ENCODE measurements around the gene PEDS1. TPM values are rescaled to one million over a fixed set of nuclear protein-coding genes. Genes with fewer than 3 reads are reported as not detected.
"Not testable (repeated sequence)": the region's sequence is repeated elsewhere in the genome, so short reads cannot be mapped to it uniquely, and the experiment has no call there.

Gene PEDS1
- 26.0 and 31.0 TPM in 2 replicates for total RNA-seq
- long read RNA-seq, full-length matches to known transcripts, result 3 of 8 reads
- long read RNA-seq, partial matches to known transcripts, result 1 of 8 reads
- long read RNA-seq, other reads (novel, unspliced or antisense), result 4 of 8 reads

DNA sequence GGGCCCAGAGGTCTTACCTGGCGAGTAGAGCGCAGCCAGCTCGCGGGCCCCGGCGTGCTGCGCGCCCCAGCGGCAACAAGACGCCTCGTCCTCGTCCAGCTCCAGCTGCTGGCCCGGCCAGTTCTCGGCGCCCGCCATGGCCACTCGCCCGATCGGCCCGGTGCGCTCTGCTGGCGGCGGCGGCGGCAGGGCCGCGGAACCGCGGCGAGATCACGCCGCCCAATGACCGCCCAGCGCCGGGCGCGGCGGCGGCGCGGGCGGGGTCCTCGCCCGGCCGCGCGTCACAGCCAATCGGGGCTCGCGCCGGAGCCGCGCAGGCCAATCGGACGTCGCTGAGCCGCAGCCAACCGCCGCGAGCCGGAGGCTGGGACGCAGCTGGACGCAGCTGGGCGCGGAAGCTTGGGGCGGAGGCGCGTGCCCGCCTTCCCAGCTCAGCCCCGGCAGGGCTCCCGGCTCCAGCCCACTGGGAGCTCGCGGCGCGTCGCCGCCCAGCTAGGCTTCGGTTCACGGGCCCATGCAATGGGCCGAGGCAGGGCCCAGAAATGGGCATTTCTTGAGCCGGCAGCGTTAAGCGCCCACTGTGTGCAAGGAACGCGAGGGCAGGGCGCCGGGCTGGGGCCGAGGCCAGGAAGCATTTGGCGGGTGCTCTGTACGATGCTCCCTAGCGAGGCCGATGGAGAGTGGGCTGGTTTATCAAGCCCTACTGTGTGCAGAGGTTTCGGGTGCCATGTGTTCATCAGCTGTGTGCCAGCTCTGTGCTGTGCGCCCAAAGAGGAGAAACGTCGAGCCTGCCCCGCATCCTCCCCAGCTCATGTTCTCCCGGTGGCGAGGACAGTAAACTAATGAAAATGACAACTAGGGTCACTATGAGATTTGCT is at the start of gene PEDS1:
TSS of gene PEDS1 (minus strand) at position 224 of the 878 bp plus-strand sequence. CDS start at position 138, 86 bp downstream.
- DNase-seq (ENCODE audit: low spot score, unreplicated experiment), result peak; percentile 83
- TF ChIP-seq, protein P1, sequence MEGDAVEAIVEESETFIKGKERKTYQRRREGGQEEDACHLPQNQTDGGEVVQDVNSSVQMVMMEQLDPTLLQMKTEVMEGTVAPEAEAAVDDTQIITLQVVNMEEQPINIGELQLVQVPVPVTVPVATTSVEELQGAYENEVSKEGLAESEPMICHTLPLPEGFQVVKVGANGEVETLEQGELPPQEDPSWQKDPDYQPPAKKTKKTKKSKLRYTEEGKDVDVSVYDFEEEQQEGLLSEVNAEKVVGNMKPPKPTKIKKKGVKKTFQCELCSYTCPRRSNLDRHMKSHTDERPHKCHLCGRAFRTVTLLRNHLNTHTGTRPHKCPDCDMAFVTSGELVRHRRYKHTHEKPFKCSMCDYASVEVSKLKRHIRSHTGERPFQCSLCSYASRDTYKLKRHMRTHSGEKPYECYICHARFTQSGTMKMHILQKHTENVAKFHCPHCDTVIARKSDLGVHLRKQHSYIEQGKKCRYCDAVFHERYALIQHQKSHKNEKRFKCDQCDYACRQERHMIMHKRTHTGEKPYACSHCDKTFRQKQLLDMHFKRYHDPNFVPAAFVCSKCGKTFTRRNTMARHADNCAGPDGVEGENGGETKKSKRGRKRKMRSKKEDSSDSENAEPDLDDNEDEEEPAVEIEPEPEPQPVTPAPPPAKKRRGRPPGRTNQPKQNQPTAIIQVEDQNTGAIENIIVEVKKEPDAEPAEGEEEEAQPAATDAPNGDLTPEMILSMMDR (IDR thresholded peaks at IDR 0.05; ENCODE audit: unreplicated experiment), result peak; percentile 15
- Mint-ChIP-seq H3K9me3 (ENCODE audit: low read depth) (no peaks in the 10 kb centered on the region), H3K36me3 (ENCODE audit: insufficient read depth) (peaks cover 7% of the 10 kb centered on the region), H3K27me3 (peaks cover 4% of the 10 kb centered on the region), H3K4me1 (ENCODE audit: low read depth) (peaks cover 30% of the 10 kb centered on the region), H3K27ac (peak within 1 kb of the TSS; percentile 90), H3K4me3 (ENCODE audit: low read depth) (peak within 1 kb of the TSS; percentile 84)

DNA sequence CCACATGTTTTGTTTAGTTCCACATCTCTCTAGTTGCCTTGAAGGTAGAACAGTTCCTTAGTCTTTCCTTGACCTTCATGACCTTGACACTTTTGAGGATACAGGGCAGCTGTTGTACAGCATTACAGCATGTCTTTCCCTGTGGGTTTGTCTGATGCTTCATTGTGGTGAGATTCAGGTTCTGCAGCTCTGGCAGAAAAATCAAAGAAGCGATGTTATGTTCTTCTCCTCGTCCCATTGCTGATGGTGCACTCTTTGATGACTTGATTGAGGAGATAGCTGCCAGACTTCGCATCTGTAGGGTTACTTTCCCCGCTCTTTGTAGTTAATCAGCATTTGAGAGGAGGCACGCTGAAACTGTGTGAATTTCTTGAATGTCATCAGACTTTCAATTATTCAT is 49.2 kb upstream of the PEDS1 start:
- Mint-ChIP-seq H3K36me3 (ENCODE audit: insufficient read depth) (peaks cover 4% of the 10 kb centered on the region), H3K27me3 (peaks cover 4% of the 10 kb centered on the region), H3K27ac (no peak overlapping the region)

GRCh38 chr20:50201710-50202109 is 48.2 kb upstream of the PEDS1 start:
- not testable (repeated sequence) for H3K4me3 Mint-ChIP-seq (ENCODE audit: low read depth); H3K27ac Mint-ChIP-seq; DNase-seq (ENCODE audit: low spot score, unreplicated experiment); H3K36me3 Mint-ChIP-seq (ENCODE audit: insufficient read depth); H3K4me1 Mint-ChIP-seq (ENCODE audit: low read depth); H3K27me3 Mint-ChIP-seq
- peaks cover 19% of the 10 kb centered on the region for H3K9me3 Mint-ChIP-seq (ENCODE audit: low read depth)

More for the DNA sequence above, 49.2 kb upstream of the PEDS1 start:
- no peak for DNase-seq (ENCODE audit: low spot score, unreplicated experiment)
- H3K4me1 Mint-ChIP-seq (ENCODE audit: low read depth), result no peaks in the 10 kb centered on the region
- TF ChIP-seq, protein P1 (IDR thresholded peaks at IDR 0.05; ENCODE audit: unreplicated experiment), result no peak
- no peak overlapping the region for H3K4me3 Mint-ChIP-seq (ENCODE audit: low read depth)
- H3K9me3 Mint-ChIP-seq (ENCODE audit: low read depth), result peaks cover 19% of the 10 kb centered on the region

DNA sequence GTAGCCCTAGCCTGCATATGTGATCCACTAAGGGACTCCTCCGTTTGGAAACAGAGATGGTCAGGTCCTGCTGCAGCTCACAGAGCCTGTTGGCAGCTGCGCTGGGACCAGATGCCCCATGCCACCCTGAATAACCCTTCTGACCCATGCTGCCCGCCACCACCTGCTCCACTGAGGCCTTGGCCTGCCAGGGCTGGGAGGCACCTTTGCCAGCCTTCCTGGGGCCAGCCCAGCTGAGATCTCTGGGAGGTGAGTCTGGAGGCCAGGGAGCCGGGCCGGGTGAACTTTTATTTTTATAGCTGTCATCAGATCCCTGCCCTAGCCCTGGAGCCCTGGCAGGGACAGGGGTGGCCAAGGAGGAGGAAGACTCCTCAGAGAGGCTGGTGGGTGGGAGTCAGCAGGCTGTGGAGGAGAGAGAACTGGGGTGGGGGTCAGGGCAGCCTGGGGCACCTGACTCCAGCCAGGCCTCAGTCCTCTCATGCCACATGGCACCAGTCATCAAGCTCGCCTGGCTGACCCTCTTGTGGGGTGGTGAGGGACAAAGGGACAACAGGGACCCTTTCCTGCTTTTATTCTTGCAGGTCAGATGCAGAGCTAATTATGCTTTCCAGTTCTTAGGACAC is 47.1 kb upstream of the PEDS1 start:
- H3K9me3 Mint-ChIP-seq (ENCODE audit: low read depth), result peaks cover 19% of the 10 kb centered on the region
- no peak overlapping the region for H3K4me3 Mint-ChIP-seq (ENCODE audit: low read depth)
- H3K36me3 Mint-ChIP-seq (ENCODE audit: insufficient read depth), result peaks cover 4% of the 10 kb centered on the region
- peaks cover 2% of the 10 kb centered on the region for H3K4me1 Mint-ChIP-seq (ENCODE audit: low read depth)
- no peak overlapping the region for H3K27ac Mint-ChIP-seq
- TF ChIP-seq, protein P1 (IDR thresholded peaks at IDR 0.05; ENCODE audit: unreplicated experiment), result no peak
- DNase-seq (ENCODE audit: low spot score, unreplicated experiment), result no peak
- H3K27me3 Mint-ChIP-seq, result peaks cover 6% of the 10 kb centered on the region

DNA sequence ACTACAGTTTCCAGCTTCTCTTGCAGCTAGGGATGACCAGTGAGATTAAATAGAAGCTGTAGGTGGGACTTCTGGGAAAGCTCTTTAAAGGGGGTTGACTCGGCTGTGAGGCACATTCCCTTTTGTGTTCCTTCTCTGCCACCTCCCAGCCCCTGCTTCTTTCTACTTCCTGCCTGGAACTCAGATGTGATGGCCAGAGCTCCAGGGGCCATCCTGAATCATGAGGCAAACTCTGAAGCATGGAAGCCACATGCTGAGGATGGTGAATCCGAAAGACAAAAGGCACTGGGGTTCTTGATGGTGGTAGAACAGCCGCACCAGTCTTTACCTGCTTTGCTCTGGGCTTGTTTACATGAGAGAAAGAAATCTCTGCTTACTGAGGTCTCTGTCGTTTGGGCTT is 46.2 kb upstream of the PEDS1 start:
- no peak for DNase-seq (ENCODE audit: low spot score, unreplicated experiment)
- peaks cover 3% of the 10 kb centered on the region for H3K4me1 Mint-ChIP-seq (ENCODE audit: low read depth)
- peaks cover 15% of the 10 kb centered on the region for H3K27me3 Mint-ChIP-seq
- no peak overlapping the region for H3K27ac Mint-ChIP-seq
- peaks cover 19% of the 10 kb centered on the region for H3K9me3 Mint-ChIP-seq (ENCODE audit: low read depth)
- H3K36me3 Mint-ChIP-seq (ENCODE audit: insufficient read depth), result peaks cover 5% of the 10 kb centered on the region
- H3K4me3 Mint-ChIP-seq (ENCODE audit: low read depth), result no peak overlapping the region
- TF ChIP-seq, protein P1 (IDR thresholded peaks at IDR 0.05; ENCODE audit: unreplicated experiment), result no peak
